ENCODE measurements around the gene SIAH3. TPM values are rescaled to one million over a fixed set of nuclear protein-coding genes. Genes with fewer than 3 reads are reported as not detected.

SIAH3 gene, protein sequence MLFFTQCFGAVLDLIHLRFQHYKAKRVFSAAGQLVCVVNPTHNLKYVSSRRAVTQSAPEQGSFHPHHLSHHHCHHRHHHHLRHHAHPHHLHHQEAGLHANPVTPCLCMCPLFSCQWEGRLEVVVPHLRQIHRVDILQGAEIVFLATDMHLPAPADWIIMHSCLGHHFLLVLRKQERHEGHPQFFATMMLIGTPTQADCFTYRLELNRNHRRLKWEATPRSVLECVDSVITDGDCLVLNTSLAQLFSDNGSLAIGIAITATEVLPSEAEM
- total RNA-seq (ENCODE audit: unreplicated experiment), result 0.08 TPM
- long read RNA-seq, result 0 reads

- TF ChIP-seq, protein P1, sequence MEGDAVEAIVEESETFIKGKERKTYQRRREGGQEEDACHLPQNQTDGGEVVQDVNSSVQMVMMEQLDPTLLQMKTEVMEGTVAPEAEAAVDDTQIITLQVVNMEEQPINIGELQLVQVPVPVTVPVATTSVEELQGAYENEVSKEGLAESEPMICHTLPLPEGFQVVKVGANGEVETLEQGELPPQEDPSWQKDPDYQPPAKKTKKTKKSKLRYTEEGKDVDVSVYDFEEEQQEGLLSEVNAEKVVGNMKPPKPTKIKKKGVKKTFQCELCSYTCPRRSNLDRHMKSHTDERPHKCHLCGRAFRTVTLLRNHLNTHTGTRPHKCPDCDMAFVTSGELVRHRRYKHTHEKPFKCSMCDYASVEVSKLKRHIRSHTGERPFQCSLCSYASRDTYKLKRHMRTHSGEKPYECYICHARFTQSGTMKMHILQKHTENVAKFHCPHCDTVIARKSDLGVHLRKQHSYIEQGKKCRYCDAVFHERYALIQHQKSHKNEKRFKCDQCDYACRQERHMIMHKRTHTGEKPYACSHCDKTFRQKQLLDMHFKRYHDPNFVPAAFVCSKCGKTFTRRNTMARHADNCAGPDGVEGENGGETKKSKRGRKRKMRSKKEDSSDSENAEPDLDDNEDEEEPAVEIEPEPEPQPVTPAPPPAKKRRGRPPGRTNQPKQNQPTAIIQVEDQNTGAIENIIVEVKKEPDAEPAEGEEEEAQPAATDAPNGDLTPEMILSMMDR (IDR thresholded peaks at IDR 0.05; ENCODE audit: unreplicated experiment), result no peak
- Mint-ChIP-seq H3K9me3 (ENCODE audit: unreplicated experiment) (no peaks in the 10 kb centered on the region), H3K4me3 (ENCODE audit: unreplicated experiment) (peak within 1 kb of the TSS; percentile 88), H3K36me3 (ENCODE audit: low read depth, unreplicated experiment) (peaks cover 4% of the 10 kb centered on the region), H3K4me1 (ENCODE audit: unreplicated experiment) (peaks cover 32% of the 10 kb centered on the region), H3K27ac (ENCODE audit: unreplicated experiment) (no peak within 1 kb of the TSS), H3K27me3 (ENCODE audit: unreplicated experiment) (peaks cover 7% of the 10 kb centered on the region)
- DNase-seq (ENCODE audit: low spot score), result no peak
Measured at GRCh38 chr13:45851171-45851921, at the start of gene SIAH3. Gene SIAH3 (minus strand): TSS chr13:45851753. CDS start chr13:45851629, 124 bp downstream.

GRCh38 chr13:45899406-45899805 is 47.9 kb upstream of the SIAH3 start:
- no peak overlapping the region for H3K27ac Mint-ChIP-seq (ENCODE audit: unreplicated experiment)
- no peak for DNase-seq (ENCODE audit: low spot score)
- H3K9me3 Mint-ChIP-seq (ENCODE audit: unreplicated experiment), result no peaks in the 10 kb centered on the region
- peaks cover 4% of the 10 kb centered on the region for H3K27me3 Mint-ChIP-seq (ENCODE audit: unreplicated experiment)
- H3K36me3 Mint-ChIP-seq (ENCODE audit: low read depth, unreplicated experiment), result no peaks in the 10 kb centered on the region
- H3K4me3 Mint-ChIP-seq (ENCODE audit: unreplicated experiment), result no peak overlapping the region
- TF ChIP-seq, protein P1 (IDR thresholded peaks at IDR 0.05; ENCODE audit: unreplicated experiment), result no peak
- no peaks in the 10 kb centered on the region for H3K4me1 Mint-ChIP-seq (ENCODE audit: unreplicated experiment)

- Mint-ChIP-seq H3K9me3 (ENCODE audit: unreplicated experiment) (no peaks in the 10 kb centered on the region), H3K36me3 (ENCODE audit: low read depth, unreplicated experiment) (no peaks in the 10 kb centered on the region), H3K4me1 (ENCODE audit: unreplicated experiment) (no peaks in the 10 kb centered on the region), H3K27ac (ENCODE audit: unreplicated experiment) (peak overlapping the region; percentile 34), H3K4me3 (ENCODE audit: unreplicated experiment) (peak overlapping the region; percentile 7), H3K27me3 (ENCODE audit: unreplicated experiment) (peaks cover 4% of the 10 kb centered on the region)
- TF ChIP-seq, protein P1 (IDR thresholded peaks at IDR 0.05; ENCODE audit: unreplicated experiment), result no peak
- DNase-seq (ENCODE audit: low spot score), result no peak
Measured at GRCh38 chr13:45897562-45897961, 46.0 kb upstream of the SIAH3 start.

DNA sequence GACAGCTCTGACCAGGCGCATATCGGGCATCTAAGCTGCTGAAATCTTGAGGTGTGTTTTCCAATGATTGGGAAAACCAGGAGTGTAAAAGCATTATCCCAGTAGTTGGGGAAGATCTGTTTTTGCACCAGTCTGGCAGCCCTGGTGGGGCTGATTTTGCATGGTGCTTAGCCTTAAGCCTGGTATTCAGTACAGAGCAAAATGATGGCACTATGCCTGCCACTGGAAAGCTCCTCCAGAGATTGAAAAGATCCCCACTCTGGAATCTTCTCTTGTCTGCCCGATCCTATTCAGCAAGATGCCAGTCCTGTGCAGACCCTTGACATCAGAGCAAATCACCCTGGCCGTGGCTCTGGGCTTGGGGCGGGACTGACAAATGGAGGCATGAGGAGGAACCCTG is 44.7 kb upstream of the SIAH3 start:
- Mint-ChIP-seq H3K4me1 (ENCODE audit: unreplicated experiment) (no peaks in the 10 kb centered on the region), H3K4me3 (ENCODE audit: unreplicated experiment) (no peak overlapping the region), H3K27ac (ENCODE audit: unreplicated experiment) (no peak overlapping the region), H3K9me3 (ENCODE audit: unreplicated experiment) (no peaks in the 10 kb centered on the region), H3K36me3 (ENCODE audit: low read depth, unreplicated experiment) (no peaks in the 10 kb centered on the region), H3K27me3 (ENCODE audit: unreplicated experiment) (peaks cover 4% of the 10 kb centered on the region)
- DNase-seq (ENCODE audit: low spot score), result no peak
- TF ChIP-seq, protein P1 (IDR thresholded peaks at IDR 0.05; ENCODE audit: unreplicated experiment), result no peak

DNA sequence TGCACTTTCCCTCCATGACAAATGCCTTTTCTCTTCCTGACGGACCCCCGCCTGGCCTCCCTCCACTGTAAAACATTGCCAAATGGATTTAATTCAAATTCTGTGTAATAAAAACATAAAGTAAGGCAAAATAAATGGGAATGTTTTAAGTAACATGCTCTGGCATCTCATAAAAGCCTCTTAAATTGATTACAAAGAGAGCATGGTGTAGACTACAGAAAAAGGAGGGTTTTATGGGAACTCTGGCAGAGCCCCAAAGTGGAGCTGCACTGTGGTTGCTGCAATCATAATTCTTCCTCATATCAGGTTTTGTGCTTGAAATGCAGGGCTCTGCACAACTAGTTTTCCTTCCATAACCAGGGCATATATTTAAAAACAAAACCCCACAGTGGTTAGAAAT is 44.3 kb upstream of the SIAH3 start:
- peaks cover 4% of the 10 kb centered on the region for H3K27me3 Mint-ChIP-seq (ENCODE audit: unreplicated experiment)
- no peaks in the 10 kb centered on the region for H3K4me1 Mint-ChIP-seq (ENCODE audit: unreplicated experiment)
- no peak overlapping the region for H3K4me3 Mint-ChIP-seq (ENCODE audit: unreplicated experiment)
- no peaks in the 10 kb centered on the region for H3K36me3 Mint-ChIP-seq (ENCODE audit: low read depth, unreplicated experiment)
- H3K9me3 Mint-ChIP-seq (ENCODE audit: unreplicated experiment), result no peaks in the 10 kb centered on the region
- TF ChIP-seq, protein P1 (IDR thresholded peaks at IDR 0.05; ENCODE audit: unreplicated experiment), result no peak
- no peak overlapping the region for H3K27ac Mint-ChIP-seq (ENCODE audit: unreplicated experiment)
- no peak for DNase-seq (ENCODE audit: low spot score)

All from endothelial cell (in vitro differentiated cells).